ENCODE results near the gene NAA38.
"Not testable (repeated sequence)": the region's sequence is repeated elsewhere in the genome, so short reads cannot be mapped to it uniquely, and the experiment has no call there.

NAA38 gene

DNA sequence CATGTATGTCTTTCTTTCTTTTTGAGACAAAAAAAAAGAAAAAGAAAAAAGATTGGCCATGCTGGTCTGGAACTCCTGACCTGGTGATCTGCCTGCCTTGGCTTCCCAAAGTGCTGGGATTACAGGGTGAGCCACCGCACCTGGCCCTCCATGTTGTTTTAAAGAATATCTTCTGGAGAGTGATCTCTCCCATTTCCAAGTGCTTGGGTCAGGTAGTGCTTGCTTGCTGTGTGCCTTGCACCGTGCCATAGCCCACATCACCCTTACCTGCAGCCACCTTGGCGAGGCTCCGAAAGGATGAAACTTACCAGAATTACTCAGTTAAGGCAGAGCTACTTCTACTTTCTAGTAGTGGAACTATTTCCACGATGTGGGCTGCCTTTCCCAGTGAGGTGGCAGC, 42.4 kb downstream of the NAA38 start:
- Histone ChIP-seq H3K27me3 (ENCODE audit: insufficient read depth, low read length) (no peaks in the 10 kb centered on the region; the same call in 1 of the 2 replicates), H3K4me3 (ENCODE audit: low read length) (no peak overlapping the region), H3K4me1 (ENCODE audit: insufficient read depth, low read length) (no peaks in the 10 kb centered on the region), H3K9me3 (ENCODE audit: insufficient read depth, low read depth, low read length) (no peaks in the 10 kb centered on the region), H3K9ac (ENCODE audit: low read depth, low read length) (no peak overlapping the region), H3K36me3 (ENCODE audit: insufficient read depth, low read length) (no peaks in the 10 kb centered on the region), H3K27ac (ENCODE audit: low read depth, low read length) (no peak overlapping the region)
- 94% methylated on average over 5 of the region's 5 CpGs for WGBS

DNA sequence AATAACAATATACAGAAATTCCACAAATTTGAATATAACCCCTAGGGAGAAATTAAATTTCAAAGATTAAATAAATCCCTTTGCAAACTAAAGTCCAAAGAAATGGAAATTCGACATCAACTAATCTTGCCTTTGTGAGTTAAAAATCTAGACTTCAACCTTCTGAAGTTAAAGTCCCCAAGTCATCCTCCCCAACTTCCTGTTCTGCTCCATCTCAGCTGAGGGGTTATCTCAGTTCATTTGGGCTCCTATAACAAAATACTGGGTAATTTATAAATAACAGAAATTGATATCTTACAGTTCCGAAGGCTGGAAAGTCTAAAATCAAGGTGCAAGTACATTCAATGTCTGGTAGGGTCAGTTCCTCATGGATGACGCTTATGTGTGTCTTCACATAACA, 46.1 kb downstream of the NAA38 start:
- WGBS: 93% methylated on average over 3 of the region's 3 CpGs
- no peaks in the 10 kb centered on the region for H3K4me1 ChIP-seq (ENCODE audit: insufficient read depth, low read length)
- H3K9me3 ChIP-seq (ENCODE audit: insufficient read depth, low read depth, low read length): no peaks in the 10 kb centered on the region
- no peaks in the 10 kb centered on the region for H3K27me3 ChIP-seq (ENCODE audit: insufficient read depth, low read length)
- H3K4me3 ChIP-seq (ENCODE audit: low read length): no peak overlapping the region
- no peak overlapping the region for H3K9ac ChIP-seq (ENCODE audit: low read depth, low read length)
- H3K36me3 ChIP-seq (ENCODE audit: insufficient read depth, low read length): no peaks in the 10 kb centered on the region
- no peak overlapping the region for H3K27ac ChIP-seq (ENCODE audit: low read depth, low read length)

DNA sequence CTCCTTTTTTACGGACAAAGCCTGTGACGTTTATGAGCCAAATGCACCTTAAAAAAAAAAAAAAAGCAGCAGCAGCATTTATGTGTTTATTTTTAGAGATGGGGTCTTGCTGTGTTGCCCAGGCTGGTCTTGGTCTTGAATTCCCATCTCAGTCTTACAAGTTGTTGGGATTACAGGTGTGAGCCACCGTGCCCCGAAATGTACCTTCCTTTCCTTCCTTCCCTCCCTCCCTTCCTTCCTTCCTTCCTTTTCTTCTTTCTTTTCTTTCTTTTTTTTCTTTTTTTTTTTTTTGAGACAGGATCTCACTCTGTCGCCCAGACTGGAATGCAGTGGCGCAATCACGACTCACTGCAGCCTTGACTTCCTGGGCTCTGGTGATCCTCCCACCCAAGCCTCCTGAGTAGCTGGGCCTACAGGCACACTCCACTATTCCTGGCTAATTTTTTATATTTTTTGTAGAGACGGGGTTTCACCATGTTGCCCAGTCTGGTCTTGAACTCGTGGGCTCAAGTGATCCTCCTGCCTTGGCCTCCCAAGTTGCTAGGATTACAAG, 47.5 kb downstream of the NAA38 start:
- not testable (repeated sequence) for H3K4me3 ChIP-seq (ENCODE audit: low read length); H3K9me3 ChIP-seq (ENCODE audit: insufficient read depth, low read depth, low read length); H3K27ac ChIP-seq (ENCODE audit: low read depth, low read length); H3K4me1 ChIP-seq (ENCODE audit: insufficient read depth, low read length); H3K27me3 ChIP-seq (ENCODE audit: insufficient read depth, low read length); H3K36me3 ChIP-seq (ENCODE audit: insufficient read depth, low read length); H3K9ac ChIP-seq (ENCODE audit: low read depth, low read length)
- 88% methylated on average over 9 of the region's 9 CpGs for WGBS

DNA sequence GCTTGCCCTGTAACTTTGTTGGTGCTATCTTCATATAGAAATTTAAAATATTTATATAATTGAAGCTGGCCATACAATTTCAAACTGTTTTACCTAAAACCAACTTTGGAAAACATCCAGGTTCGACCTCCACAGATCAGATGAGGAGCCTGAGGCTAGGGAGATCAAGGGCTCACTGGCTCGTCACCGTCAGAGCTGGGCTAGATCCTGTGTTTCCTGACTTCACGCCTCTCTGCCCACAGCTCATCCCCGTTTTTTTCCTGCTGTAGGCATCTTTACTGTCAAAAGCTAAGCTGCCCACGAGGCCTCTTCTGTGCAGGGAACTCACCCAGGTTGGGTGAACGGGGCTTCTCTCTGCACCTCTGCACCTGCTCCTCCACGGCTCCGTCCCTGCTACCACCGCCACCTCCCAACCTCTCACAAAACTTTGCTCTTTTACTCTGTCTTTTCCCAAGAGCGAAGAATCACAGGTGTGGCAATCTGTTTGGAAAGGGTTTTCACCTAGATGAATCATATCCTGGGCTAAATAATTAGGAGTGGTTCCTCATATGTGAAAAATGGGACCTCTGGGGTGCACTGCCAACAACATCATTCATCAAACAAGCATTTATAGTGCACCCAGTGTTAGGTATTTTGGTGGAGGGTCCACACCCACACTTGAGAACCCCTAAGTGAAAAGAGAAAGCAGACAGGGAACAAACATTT, 48.1 kb downstream of the NAA38 start:
- WGBS: 79% methylated on average over 10 of the region's 11 CpGs
- H3K4me1 ChIP-seq (ENCODE audit: insufficient read depth, low read length): no peaks in the 10 kb centered on the region
- no peak overlapping the region for H3K4me3 ChIP-seq (ENCODE audit: low read length)
- H3K27me3 ChIP-seq (ENCODE audit: insufficient read depth, low read length): no peaks in the 10 kb centered on the region
- H3K9ac ChIP-seq (ENCODE audit: low read depth, low read length): no peak overlapping the region
- no peaks in the 10 kb centered on the region for H3K36me3 ChIP-seq (ENCODE audit: insufficient read depth, low read length)
- H3K27ac ChIP-seq (ENCODE audit: low read depth, low read length): no peak overlapping the region
- no peaks in the 10 kb centered on the region for H3K9me3 ChIP-seq (ENCODE audit: insufficient read depth, low read depth, low read length)

DNA sequence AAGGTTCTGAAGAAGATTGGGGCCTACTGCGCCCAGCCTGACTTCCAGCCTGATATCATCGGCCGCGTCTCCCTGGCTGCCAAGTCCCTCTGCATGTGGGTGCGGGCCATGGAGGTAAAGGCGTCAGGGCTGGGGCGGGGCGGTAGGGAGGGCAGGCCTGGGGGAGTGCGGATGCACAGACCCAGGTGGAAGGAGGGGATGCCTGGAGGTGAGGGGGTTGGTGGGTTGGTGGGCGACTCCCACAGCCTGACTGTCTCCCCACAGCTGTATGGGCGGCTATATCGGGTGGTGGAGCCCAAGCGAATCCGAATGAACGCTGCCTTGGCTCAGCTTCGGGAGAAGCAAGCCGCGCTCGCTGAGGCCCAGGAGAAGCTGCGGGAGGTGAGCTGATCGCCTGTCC, 50.2 kb downstream of the NAA38 start:
- Histone ChIP-seq H3K27ac (ENCODE audit: low read depth, low read length) (no peak overlapping the region), H3K27me3 (ENCODE audit: insufficient read depth, low read length) (no peaks in the 10 kb centered on the region), H3K9me3 (ENCODE audit: insufficient read depth, low read depth, low read length) (no peaks in the 10 kb centered on the region), H3K9ac (ENCODE audit: low read depth, low read length) (no peak overlapping the region), H3K4me1 (ENCODE audit: insufficient read depth, low read length) (no peaks in the 10 kb centered on the region), H3K36me3 (ENCODE audit: insufficient read depth, low read length) (no peaks in the 10 kb centered on the region), H3K4me3 (ENCODE audit: low read length) (no peak overlapping the region)
- 92% methylated on average over 21 of the region's 21 CpGs for WGBS

All from HUES64 (cell line).